NT2/D1 (cell line): Measurements from ENCODE around the gene SLC39A11.

Source experiments
- SUZ12 ChIP-seq: IDR thresholded peaks from 2 replicates; pipeline ENCODE4 v1.6.1; 2011; ENCODE audit not compliant: insufficient read length, insufficient read depth; ENCODE audit errors: extremely low read depth
- YY1 ChIP-seq: IDR thresholded peaks from 2 replicates; pipeline ENCODE4 v1.6.1; 2011; ENCODE audit not compliant: insufficient read length, insufficient read depth

GRCh38 chr17:72877348-72877747 lies 215.1 kb downstream of the SLC39A11 start:
- TF ChIP-seq YY1 (no peak), SUZ12 (no peak)
